ENCODE data around the gene PIK3IP1.

GRCh38 chr22:31308181-31308580, 15.9 kb upstream of the PIK3IP1 start:
- TF ChIP-seq POLR2A (IDR thresholded peaks at IDR 0.05; ENCODE audit: low read depth, low read length), result no peak
- no peak for TF ChIP-seq PAX5 (IDR thresholded peaks at IDR 0.05; ENCODE audit: insufficient read depth, low read length, severe bottlenecking)
- no peak for TF ChIP-seq POLR2AphosphoS5 (IDR thresholded peaks at IDR 0.05; ENCODE audit: low read depth, low read length)
- TF ChIP-seq TAF1 (IDR thresholded peaks at IDR 0.05; ENCODE audit: low read depth, low read length), result no peak
- no peak for TF ChIP-seq SPI1 (IDR thresholded peaks at IDR 0.05; ENCODE audit: low read depth, low read length)
- no peak for TF ChIP-seq POU2F2 (IDR thresholded peaks at IDR 0.05; ENCODE audit: low read depth, low read length)
